ENCODE results near the gene RBPJ. TPM values are rescaled to one million over a fixed set of nuclear protein-coding genes. Genes with fewer than 3 reads are reported as not detected.
"Not testable (repeated sequence)": the region's sequence is repeated elsewhere in the genome, so short reads cannot be mapped to it uniquely, and the experiment has no call there.

The RBPJ gene
- total RNA-seq, 2 experiments from 2014 or later: 64.1 to 72.3 TPM

DNA sequence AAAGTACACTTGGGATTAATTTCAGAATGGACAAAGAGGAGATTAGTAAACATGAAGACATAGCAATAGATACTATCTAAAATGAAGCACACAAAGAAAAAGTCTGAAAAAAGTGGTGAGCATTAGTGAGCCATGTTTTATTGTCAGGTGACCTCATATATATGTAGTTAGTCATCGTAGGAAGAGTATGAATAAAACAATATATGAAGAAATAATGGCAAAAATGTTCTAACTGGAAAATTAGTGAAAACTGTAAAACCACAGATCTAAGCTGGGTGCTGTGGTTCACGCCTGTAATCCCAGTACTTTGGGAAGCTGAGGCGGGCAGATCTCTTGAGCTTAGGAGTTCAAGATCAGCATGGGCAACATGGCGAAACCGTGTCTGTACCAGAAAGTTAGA is 67.9 kb downstream of the RBPJ start:
- intact Hi-C loops (cut with DNase I, micrococcal nuclease): no loop called here
- no peak overlapping the region for H3K27ac ChIP-seq (ENCODE audit: low read depth in 1 of 2, low read length in 2 of 2)
- no peak overlapping the region for H3K4me3 Mint-ChIP-seq
- H3K36me3 ChIP-seq (ENCODE audit: insufficient read depth, low read length): peaks cover 33% of the 10 kb centered on the region
- peaks cover 4% of the 10 kb centered on the region for H3K4me1 ChIP-seq (ENCODE audit: insufficient read depth, low read length)
- no peaks in the 10 kb centered on the region for H3K27me3 ChIP-seq (ENCODE audit: control insufficient read depth in 1 of 2, insufficient read depth in 2 of 2, low read length in 2 of 2)
- peaks cover 16% of the 10 kb centered on the region for H3K4me1 Mint-ChIP-seq (ENCODE audit: low read depth)
- ChIA-PET POLR2A (no interaction called here), CTCF (no interaction called here)
- no peak overlapping the region for H3K27ac Mint-ChIP-seq
- TF ChIP-seq, protein P1, sequence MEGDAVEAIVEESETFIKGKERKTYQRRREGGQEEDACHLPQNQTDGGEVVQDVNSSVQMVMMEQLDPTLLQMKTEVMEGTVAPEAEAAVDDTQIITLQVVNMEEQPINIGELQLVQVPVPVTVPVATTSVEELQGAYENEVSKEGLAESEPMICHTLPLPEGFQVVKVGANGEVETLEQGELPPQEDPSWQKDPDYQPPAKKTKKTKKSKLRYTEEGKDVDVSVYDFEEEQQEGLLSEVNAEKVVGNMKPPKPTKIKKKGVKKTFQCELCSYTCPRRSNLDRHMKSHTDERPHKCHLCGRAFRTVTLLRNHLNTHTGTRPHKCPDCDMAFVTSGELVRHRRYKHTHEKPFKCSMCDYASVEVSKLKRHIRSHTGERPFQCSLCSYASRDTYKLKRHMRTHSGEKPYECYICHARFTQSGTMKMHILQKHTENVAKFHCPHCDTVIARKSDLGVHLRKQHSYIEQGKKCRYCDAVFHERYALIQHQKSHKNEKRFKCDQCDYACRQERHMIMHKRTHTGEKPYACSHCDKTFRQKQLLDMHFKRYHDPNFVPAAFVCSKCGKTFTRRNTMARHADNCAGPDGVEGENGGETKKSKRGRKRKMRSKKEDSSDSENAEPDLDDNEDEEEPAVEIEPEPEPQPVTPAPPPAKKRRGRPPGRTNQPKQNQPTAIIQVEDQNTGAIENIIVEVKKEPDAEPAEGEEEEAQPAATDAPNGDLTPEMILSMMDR (IDR thresholded peaks at IDR 0.05): no peak
- DNase-seq: no peak
- peaks cover 55% of the 10 kb centered on the region for H3K36me3 Mint-ChIP-seq (ENCODE audit: low read depth)
- peaks cover 0 to 4% of the 10 kb centered on the region in 2 experiments for H3K9me3 ChIP-seq (ENCODE audit: control insufficient read depth in 1 of 2, insufficient read depth in 1 of 2, low read length in 2 of 2)
- H3K9me3 Mint-ChIP-seq: no peaks in the 10 kb centered on the region
- no peak overlapping the region for H3K4me3 ChIP-seq (ENCODE audit: low read length)
- ATAC-seq (ENCODE audit: poor library complexity): no peak
- no peaks in the 10 kb centered on the region for H3K27me3 Mint-ChIP-seq

DNA sequence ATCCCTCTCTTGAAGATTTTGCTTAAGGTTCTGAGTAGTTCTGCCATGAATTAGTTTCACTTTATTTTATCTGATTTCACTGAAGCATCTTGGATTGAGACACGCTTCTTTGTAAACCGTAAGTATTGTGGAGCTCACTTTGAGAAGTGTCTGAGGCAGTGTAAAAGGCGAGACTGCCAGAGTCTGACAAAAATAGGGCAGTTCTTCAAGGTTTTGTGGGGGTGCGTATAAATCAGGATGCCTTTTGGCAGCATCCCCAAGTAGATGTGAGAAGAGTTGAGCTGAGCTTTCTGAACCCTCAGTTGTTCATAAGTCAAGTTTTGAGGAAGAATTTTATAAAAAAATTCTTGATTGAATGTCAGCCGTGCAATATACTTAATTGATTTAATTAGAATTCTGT is 76.3 kb downstream of the RBPJ start:
- Mint-ChIP-seq H3K36me3 (ENCODE audit: low read depth) (peaks cover 28% of the 10 kb centered on the region), H3K27ac (peak overlapping the region; percentile 51), H3K4me3 (no peak overlapping the region), H3K4me1 (ENCODE audit: low read depth) (peaks cover 20% of the 10 kb centered on the region), H3K9me3 (no peaks in the 10 kb centered on the region), H3K27me3 (no peaks in the 10 kb centered on the region)
- Histone ChIP-seq H3K4me3 (ENCODE audit: low read length) (no peak overlapping the region), H3K27ac (ENCODE audit: low read depth in 1 of 2, low read length in 2 of 2) (no peak overlapping the region), H3K9me3 (ENCODE audit: control insufficient read depth in 1 of 2, insufficient read depth in 1 of 2, low read length in 2 of 2) (no peaks in the 10 kb centered on the region), H3K27me3 (ENCODE audit: control insufficient read depth in 1 of 2, insufficient read depth in 2 of 2, low read length in 2 of 2) (no peaks in the 10 kb centered on the region), H3K4me1 (ENCODE audit: insufficient read depth, low read length) (no peaks in the 10 kb centered on the region), H3K36me3 (ENCODE audit: insufficient read depth, low read length) (peaks cover 5% of the 10 kb centered on the region)
- no peak for DNase-seq
- ChIA-PET POLR2A (interaction anchor here (0.6 kb wide), 1 partner anchor 345 kb away, joined by 3 read pairs; no protein-coding TSS in a partner anchor), CTCF (interaction anchor here (1.2 to 1.3 kb wide), 2 partner anchors 11 to 67 kb away, joined by 3 read pairs; no protein-coding TSS in a partner anchor)
- intact Hi-C loops (cut with DNase I, micrococcal nuclease): no loop called here
- ATAC-seq (ENCODE audit: poor library complexity): no peak
- TF ChIP-seq, protein P1 (IDR thresholded peaks at IDR 0.05): no peak

DNA sequence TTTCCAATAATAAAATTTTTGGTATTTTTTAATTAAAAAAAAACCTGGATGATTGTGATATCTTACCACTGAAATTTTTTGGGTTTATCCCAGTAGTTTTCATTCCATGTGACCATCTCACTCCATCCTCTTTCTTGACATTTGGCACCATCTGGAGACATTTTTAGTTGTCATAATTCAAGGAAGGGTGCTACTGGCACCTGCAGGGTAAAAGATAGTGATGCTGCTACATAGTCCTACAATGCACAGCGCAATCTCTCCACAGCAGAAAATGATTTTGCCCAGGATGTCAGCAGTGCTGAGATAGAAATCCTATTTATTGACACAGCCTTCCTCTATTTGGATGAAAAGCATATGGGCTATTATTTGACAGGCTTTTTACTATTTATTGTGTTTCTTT is 79.3 kb downstream of the RBPJ start:
- H3K4me1 ChIP-seq (ENCODE audit: insufficient read depth, low read length): no peaks in the 10 kb centered on the region
- POLR2A ChIA-PET: no interaction called here
- peaks cover 25% of the 10 kb centered on the region for H3K4me1 Mint-ChIP-seq (ENCODE audit: low read depth)
- H3K9me3 Mint-ChIP-seq: no peaks in the 10 kb centered on the region
- no peak overlapping the region for H3K4me3 ChIP-seq (ENCODE audit: low read length)
- H3K9me3 ChIP-seq (ENCODE audit: control insufficient read depth in 1 of 2, insufficient read depth in 1 of 2, low read length in 2 of 2): no peaks in the 10 kb centered on the region
- H3K27me3 ChIP-seq (ENCODE audit: control insufficient read depth in 1 of 2, insufficient read depth in 2 of 2, low read length in 2 of 2): no peaks in the 10 kb centered on the region
- TF ChIP-seq, protein P1 (IDR thresholded peaks at IDR 0.05): no peak
- no peaks in the 10 kb centered on the region for H3K27me3 Mint-ChIP-seq
- ATAC-seq (ENCODE audit: poor library complexity) (no peak), DNase-seq (peak in 2 of 14 experiments; percentile 12 to 15)
- H3K36me3 ChIP-seq (ENCODE audit: insufficient read depth, low read length): no peaks in the 10 kb centered on the region
- no peak overlapping the region for H3K27ac ChIP-seq (ENCODE audit: low read depth in 1 of 2, low read length in 2 of 2)
- H3K36me3 Mint-ChIP-seq (ENCODE audit: low read depth): peaks cover 41% of the 10 kb centered on the region
- CTCF ChIA-PET: interaction anchor here (1.0 to 1.8 kb wide), 3 partner anchors 17 to 70 kb away, joined by 3 to 5 read pairs (median 5); no protein-coding TSS in a partner anchor
- intact Hi-C loops (cut with DNase I, micrococcal nuclease): no loop called here
- no peak overlapping the region for H3K4me3 Mint-ChIP-seq
- H3K27ac Mint-ChIP-seq: no peak overlapping the region

DNA sequence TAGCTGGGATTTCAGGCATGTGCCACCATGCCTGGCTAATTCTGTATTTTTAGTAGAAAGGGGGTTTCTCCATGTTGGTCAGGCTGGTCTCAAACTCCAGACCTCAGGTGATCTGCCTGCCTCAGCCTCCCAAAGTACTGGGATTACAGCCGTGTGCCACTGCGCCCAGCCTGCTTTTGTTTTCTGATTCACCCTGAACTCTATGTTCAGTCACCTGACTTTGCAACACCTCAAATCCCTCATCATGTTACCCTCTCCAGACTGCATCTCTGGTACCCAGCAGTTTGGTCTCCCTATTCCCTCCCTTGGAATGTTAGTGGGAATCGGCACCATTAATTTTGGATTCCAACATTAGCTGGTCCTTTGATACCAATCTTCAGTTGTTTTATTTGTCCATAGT is 81.2 kb downstream of the RBPJ start:
- H3K27ac Mint-ChIP-seq; H3K27me3 Mint-ChIP-seq; H3K4me3 ChIP-seq (ENCODE audit: low read length); H3K27ac ChIP-seq (ENCODE audit: low read depth in 1 of 2, low read length in 2 of 2); H3K9me3 Mint-ChIP-seq; intact Hi-C loops (cut with DNase I, micrococcal nuclease); ATAC-seq (ENCODE audit: poor library complexity); DNase-seq; H3K27me3 ChIP-seq (ENCODE audit: control insufficient read depth in 1 of 2, insufficient read depth in 2 of 2, low read length in 2 of 2); CTCF ChIA-PET; H3K4me1 ChIP-seq (ENCODE audit: insufficient read depth, low read length); H3K4me3 Mint-ChIP-seq; POLR2A ChIA-PET: not testable (repeated sequence)
- Mint-ChIP-seq H3K4me1 (ENCODE audit: low read depth) (peaks cover 12% of the 10 kb centered on the region), H3K36me3 (ENCODE audit: low read depth) (peaks cover 45% of the 10 kb centered on the region)
- Histone ChIP-seq H3K9me3 (ENCODE audit: control insufficient read depth in 1 of 2, insufficient read depth in 1 of 2, low read length in 2 of 2) (peaks cover 0 to 14% of the 10 kb centered on the region in 2 experiments), H3K36me3 (ENCODE audit: insufficient read depth, low read length) (peaks cover 10% of the 10 kb centered on the region)
